HG02763 (cell line): Measurements from ENCODE around the gene ANKIB1.
"Not testable (repeated sequence)": the region's sequence is repeated elsewhere in the genome, so short reads cannot be mapped to it uniquely, and the experiment has no call there.

Experiments used
- ATAC-seq: cut with Tn5 transposase; IDR thresholded peaks from one replicate; pipeline ENCODE4 v1.9.1; 2021; ENCODE audit warnings: mild to moderate bottlenecking, moderate library complexity; ENCODE audit not compliant: unreplicated experiment

ANKIB1 gene

DNA sequence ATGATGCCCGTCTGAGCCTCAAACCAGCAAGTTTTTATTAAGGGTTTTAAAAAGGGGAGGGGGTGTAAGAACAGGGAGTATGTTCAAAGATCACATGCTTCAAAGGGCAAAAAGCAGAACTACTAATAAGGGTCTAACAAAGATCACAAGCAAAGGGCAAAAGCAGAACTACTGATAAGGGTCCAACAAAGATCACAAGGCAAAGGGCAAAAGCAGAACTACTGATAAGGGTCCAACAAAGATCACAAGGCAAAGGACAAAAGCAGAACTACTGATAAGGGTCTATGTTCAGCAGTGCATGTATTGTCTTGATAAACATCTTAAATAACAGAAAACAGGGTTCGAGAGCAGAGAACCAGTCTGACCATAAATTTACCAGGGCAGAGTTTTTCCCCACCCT lies 196.9 kb downstream of the ANKIB1 start:
- ATAC-seq: not testable (repeated sequence)

DNA sequence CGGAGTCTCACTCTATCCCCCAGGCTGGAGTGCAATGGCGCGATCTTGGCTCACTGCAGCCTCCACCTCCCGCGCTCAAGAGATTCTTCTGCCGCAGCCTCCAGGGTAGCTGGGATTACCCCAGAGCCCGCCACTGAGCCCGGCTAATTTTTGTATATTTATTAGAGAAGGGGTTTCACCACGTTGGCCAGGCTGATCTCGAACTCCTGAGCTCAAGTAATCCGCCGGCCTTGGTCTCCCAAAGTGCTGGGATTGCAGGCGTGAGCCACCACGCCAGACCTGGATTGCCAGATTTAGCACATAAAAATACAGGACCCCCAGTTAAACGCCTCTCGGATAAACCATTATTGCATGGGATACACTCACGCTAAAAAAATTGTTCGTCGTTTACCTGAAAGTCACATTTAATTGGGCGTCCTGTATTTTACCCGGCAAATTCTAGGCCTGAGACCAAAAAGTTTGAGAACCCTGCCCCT lies 201.1 kb downstream of the ANKIB1 start:
- no peak for ATAC-seq

DNA sequence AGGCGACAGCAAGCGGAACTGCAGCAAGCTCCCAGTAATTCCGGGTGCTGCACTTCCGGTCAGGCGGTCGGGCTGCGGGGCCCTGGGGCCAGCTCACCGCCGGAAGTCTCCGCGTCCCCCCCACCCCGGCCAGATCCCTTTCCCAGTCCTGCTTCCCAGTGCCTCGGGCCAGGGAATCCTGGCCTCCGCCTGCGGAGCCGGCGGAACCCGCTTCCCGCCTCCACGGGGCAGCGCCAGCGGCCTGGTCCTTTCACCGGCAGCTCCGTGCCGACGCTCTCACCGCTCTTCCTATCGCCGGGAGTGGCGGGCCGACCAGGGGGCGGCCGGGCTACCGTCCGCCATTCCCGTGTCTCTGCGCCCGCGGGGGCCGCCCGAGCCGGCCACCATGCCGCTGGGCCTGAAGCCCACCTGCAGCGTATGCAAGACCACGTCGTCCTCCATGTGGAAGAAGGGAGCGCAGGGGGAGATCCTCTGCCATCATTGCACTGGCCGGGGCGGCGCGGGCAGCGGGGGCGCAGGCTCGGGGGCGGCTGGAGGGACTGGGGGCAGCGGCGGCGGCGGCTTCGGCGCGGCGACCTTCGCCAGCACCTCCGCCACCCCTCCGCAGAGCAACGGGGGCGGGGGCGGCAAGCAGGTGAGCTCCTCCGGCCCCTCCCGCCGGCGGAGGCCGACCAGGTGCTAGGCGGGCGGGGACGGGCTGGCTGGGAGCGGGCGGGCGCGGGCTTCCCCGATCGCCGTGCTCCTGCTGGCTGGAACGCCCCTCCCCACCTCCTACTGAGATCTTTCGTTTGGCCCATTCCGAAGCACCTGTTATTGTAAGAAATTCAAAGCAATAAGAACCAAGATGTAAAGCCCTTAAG lies 201.8 kb downstream of the ANKIB1 start, which contains the start of gene GATAD1:
GATAD1 (plus strand) TSS at position 138 of the 860 bp plus-strand sequence; CDS start at position 386, 248 bp downstream.
- peak; percentile 90 for ATAC-seq

DNA sequence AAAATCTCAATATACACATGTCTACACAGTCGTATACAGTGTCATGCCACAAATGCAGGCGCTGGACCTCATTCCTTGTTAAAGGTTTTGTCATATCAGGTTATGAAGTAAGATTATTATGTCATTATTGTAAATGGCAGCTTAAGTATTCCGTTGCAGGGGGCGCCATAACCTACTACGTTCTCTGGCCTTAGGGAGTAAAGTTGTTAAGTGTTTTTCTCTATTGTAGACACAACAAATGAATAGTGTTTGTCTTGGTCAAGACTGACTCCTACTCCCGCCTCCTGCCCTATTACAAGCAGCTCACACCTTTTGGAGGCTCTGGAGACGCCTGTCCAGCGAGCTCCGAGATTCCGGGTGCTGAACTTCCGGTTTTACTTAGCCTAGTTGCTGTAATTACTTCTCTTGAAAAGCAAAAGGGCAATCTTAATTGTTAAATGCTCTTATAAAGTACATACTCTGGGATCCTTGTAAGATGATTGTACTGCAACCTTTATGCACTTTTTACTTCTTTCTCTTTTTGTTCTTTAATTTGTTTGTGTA lies 202.5 kb downstream of the ANKIB1 start:
- peak; percentile 36 for ATAC-seq
